Heart right ventricle (tissue), 16 donors: ENCODE results near the gene KRTAP4-7. TPM values are rescaled to one million over a fixed set of nuclear protein-coding genes. Genes with fewer than 3 reads are reported as not detected.

ENCODE experiments used
- ATAC-seq, 8 donors: fragments of 200-7000 bp; cut with Tn5 transposase; one replicate each; pipeline ENCODE4 v1.9.1; 2020; ENCODE audit warnings: mild to moderate bottlenecking in 8 of 8, moderate library complexity in 8 of 8, moderate number of reproducible peaks in 1 of 8
- DNase-seq, 2 donors: peaks; one replicate each; pipeline ENCODE4 v3.0.0-alpha.2; 2020
- H3K27ac ChIP-seq, 10 donors: fragments of 200-600 bp; sonication (generic) in 2 of 10; one replicate each; pipeline versions ENCODE4 v1.5.0 to v1.8.0; 2020 to 2022; ENCODE audit warnings: mild to moderate bottlenecking in 3 of 10
- H3K27me3 ChIP-seq, 7 donors: fragments of 200-600 bp; one replicate each; pipeline ENCODE4 v1.8.0; 2021 to 2022; ENCODE audit warnings: mild to moderate bottlenecking in 2 of 7
- H3K36me3 ChIP-seq, 9 donors: fragments of 200-600 bp; sonication (generic) in 1 of 9; one replicate each; pipeline versions ENCODE4 v1.5.0 to v1.8.0; 2020 to 2022; ENCODE audit warnings: mild to moderate bottlenecking in 2 of 9
- H3K4me1 ChIP-seq, 9 donors: fragments of 200-600 bp; sonication (generic) in 1 of 9; one replicate each; pipeline versions ENCODE4 v1.5.0 to v1.8.0; 2020 to 2022; ENCODE audit warnings: mild to moderate bottlenecking in 4 of 9
- H3K4me3 ChIP-seq, 10 donors: fragments of 200-600 bp; sonication (generic) in 2 of 10; one replicate each; pipeline versions ENCODE4 v1.5.0 to v1.8.0; 2020 to 2022; ENCODE audit warnings: mild to moderate bottlenecking in 7 of 10, moderate library complexity in 2 of 10
- H3K9me3 ChIP-seq, 11 donors: fragments of 200-600 bp in 10 of 11; sonication (generic) in 2 of 11; one replicate each; pipeline versions ENCODE4 v1.5.0 to v1.8.0; 2013 to 2022; ENCODE audit warnings: mild to moderate bottlenecking in 2 of 11, control low read depth in 1 of 11, moderate library complexity in 1 of 11
- WGBS, 2 donors: extraction: QIAGEN DNeasy Blood & Tissue Kit; methylation state at CpG; one replicate each; pipeline ENCODE4 v1.1.7; 2013; ENCODE audit warnings: inconsistent platforms in 1 of 2; 5-methylcytosine and 5-hydroxymethylcytosine counted together
- intact Hi-C, 10 donors: fragments of 100-400 bp; cut with DNase I; formaldehyde crosslinking; loops; one replicate each; pipeline versions ENCODE4 v1.11.1 to v1.14.2; 2022
- polyA plus RNA-seq, 2 donors: library from polyadenylated mRNA; stranded (reverse); fragments of 200-250 nt; gene quantifications; one replicate each; pipeline ENCODE4 v1.2.3, GENCODE V29; 2013
- total RNA-seq, 10 donors: library from RNA; stranded (reverse); fragmentation: NEBNext Ultra II Directional in 3 of 10; extraction: Animal tissue kit (Norgen Biotek cat#: 25700) in 3 of 10; gene quantifications; one replicate each; pipeline versions ENCODE4 v1.2.1 to v1.2.4, GENCODE V29; 2021 to 2023
- TF ChIP-seq, protein P1 (sequence below), 9 donors: fragments of 200-600 bp; sonication (generic) in 2 of 9; IDR thresholded peaks; one replicate each; pipeline versions ENCODE4 v1.5.0 to v1.8.0; 2021 to 2022; ENCODE audit warnings: antibody characterized with exemption in 9 of 9, mild to moderate bottlenecking in 5 of 9, moderate library complexity in 1 of 9
- donor health status: Arrhythmogenic right ventricular cardiomyopathy.
- donor health status: ischemic (EF 13 %, LVEDD 7.1; RV severe dilation, severe dysfunction).
- donor health status: healthy with polysubstance abuse.
- donor health status: DM: no; HTN: yes; CAD: no.
- donor health status: DM: no; HTN: no; CAD: no.
- donor health status: ischemic (EF 25% LVEDD 6.9; RV normal size, moderate dysfunction).
- donor health status: ischemic (EF 25% LVEDD 5.7; RV mildly dilated, moderate dysfunction).
- donor health status: healthy.
- donor health status: DM: yes; HTN: yes; CAD: no.
- donor health status: Ischemic cardiomyopathy.
- donor health status: ischemic (EF 35%, LVEDD 5.7; RV mildly dilated, moderate dysfunction).
- donor health status: nonischemic (EF 11% LVEDD 7.7; RV severe dilation, severe dysfunction).
- donor health status: DM: yes; HTN: yes; CAD: no.
- donor health status: PGD.
- donor health status: ischemic (EF 29% LVEDD 5.4; RV normal size, mild dysfunction).
- donor health status: nonischemic (EF 23%, LVEDD 6.1; RV moderate dilation, normal function).

Gene KRTAP4-7
- total and polyA plus RNA-seq, 12 donors = not detected

DNA sequence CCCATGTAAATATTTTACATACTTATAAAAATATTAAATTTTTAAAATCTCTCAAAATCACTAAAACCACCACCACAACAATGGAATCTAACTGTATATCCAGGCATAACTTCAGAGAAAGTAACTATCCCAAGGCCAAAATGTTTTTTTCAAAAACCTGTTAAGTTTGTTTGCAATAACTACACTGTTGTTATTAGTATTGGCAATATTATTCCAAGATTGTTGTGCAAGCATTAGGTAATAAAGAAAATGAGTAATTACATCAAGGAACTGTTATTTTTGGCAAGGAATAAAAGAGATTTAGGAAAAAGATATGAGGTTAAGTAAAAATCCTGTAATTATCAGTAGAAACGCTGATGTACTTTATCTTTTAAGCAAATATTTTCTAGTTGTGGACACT lies 43.4 kb downstream of the KRTAP4-7 start:
- TF ChIP-seq, protein P1, sequence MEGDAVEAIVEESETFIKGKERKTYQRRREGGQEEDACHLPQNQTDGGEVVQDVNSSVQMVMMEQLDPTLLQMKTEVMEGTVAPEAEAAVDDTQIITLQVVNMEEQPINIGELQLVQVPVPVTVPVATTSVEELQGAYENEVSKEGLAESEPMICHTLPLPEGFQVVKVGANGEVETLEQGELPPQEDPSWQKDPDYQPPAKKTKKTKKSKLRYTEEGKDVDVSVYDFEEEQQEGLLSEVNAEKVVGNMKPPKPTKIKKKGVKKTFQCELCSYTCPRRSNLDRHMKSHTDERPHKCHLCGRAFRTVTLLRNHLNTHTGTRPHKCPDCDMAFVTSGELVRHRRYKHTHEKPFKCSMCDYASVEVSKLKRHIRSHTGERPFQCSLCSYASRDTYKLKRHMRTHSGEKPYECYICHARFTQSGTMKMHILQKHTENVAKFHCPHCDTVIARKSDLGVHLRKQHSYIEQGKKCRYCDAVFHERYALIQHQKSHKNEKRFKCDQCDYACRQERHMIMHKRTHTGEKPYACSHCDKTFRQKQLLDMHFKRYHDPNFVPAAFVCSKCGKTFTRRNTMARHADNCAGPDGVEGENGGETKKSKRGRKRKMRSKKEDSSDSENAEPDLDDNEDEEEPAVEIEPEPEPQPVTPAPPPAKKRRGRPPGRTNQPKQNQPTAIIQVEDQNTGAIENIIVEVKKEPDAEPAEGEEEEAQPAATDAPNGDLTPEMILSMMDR (IDR thresholded peaks at IDR 0.05) = no peak
- WGBS, 2 donors = 53 to 61% methylated on average over 1 of the region's 1 CpG
- H3K4me3 ChIP-seq = no peak overlapping the region
- no peak overlapping the region for H3K27ac ChIP-seq
- no peaks in the 10 kb centered on the region for H3K4me1 ChIP-seq
- H3K36me3 ChIP-seq = no peaks in the 10 kb centered on the region
- ATAC-seq (no peak), DNase-seq (no peak)
- intact Hi-C loops = loop anchor here in 1 of 10 donors (10.0 kb wide), 1 partner anchor 57 kb away; the partner anchor contains the start of genes KRTAP4-1 and KRTAP9-1
- H3K9me3 ChIP-seq = peaks cover 0 to 6% (median 0%) of the 10 kb centered on the region in 11 donors
- peaks cover 0 to 22% (median under 1%) of the 10 kb centered on the region in 7 donors for H3K27me3 ChIP-seq

DNA sequence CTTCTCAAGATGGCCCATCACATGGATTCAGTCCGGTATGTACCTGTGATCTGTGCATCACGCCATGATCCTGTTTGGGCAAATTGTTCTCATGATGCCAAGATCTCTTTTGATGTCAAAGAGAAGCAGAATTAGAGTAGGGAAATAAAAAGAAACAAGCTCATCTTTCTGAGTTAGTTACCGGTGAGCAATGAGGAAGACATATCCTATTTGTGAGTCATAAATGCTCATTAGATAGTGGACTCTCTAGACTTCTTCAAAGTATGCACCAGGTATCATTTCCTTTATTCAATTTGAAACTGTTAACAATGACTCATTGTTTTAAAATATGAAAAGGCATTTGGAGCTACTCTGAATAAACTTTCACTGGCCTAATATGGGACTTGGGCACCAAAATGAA lies 48.0 kb downstream of the KRTAP4-7 start:
- ATAC-seq = no peak
- 85% methylated on average over 3 of the region's 3 CpGs for WGBS, 2 donors
- DNase-seq = no peak
- H3K4me1 ChIP-seq = no peaks in the 10 kb centered on the region
- peaks cover 0 to 8% (median 3%) of the 10 kb centered on the region in 11 donors for H3K9me3 ChIP-seq
- H3K4me3 ChIP-seq = no peak overlapping the region
- H3K27ac ChIP-seq = no peak overlapping the region
- H3K27me3 ChIP-seq = peaks cover 0 to 14% (median 3%) of the 10 kb centered on the region in 7 donors
- intact Hi-C loops = no loop called here
- TF ChIP-seq, protein P1 (IDR thresholded peaks at IDR 0.05) = no peak
- H3K36me3 ChIP-seq = no peaks in the 10 kb centered on the region

DNA sequence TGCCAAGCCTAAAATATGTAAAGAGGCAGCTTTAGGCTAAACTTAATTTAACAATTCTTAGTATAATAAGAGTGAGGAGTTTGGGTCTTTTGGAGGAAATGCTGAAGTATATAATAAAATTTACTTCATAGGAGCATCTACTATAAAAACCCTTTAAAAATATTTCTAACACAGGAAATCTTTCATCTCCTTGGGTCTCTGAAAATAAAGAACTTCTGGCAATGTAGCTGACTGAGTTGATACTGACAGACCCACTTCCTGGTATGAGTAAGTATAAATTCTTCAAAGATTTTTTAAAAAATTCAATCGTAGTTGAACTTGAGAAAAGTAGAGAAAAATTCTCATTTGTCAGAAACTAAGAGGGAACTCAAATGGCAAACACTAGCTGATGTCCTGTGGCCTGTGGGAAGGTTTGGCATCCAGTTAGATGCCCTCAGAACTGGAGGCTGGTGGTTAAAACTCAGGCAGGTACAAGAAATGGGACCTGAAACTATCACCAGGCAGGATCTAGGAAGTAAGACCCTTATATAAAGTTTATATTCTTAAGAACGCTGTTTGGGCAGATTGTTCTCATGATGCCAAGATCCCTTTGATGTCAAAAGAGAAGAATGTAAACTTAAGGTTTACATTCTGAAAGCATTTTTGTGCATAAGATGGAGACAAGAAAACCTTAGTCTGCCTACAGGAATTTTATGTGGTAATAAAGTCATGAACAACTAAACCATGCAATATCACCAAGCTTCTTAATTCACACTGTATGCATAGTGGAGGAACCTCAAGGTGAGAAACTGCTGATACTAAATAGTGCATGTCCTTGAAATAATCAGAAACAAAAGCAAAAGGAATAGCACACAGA lies 50.2 kb downstream of the KRTAP4-7 start:
- no peak for DNase-seq
- Histone ChIP-seq H3K27me3 (peaks cover 0 to 11% (median 3%) of the 10 kb centered on the region in 7 donors), H3K4me3 (no peak overlapping the region), H3K9me3 (peaks cover 0 to 14% (median 4%) of the 10 kb centered on the region in 11 donors), H3K4me1 (no peaks in the 10 kb centered on the region), H3K27ac (no peak overlapping the region), H3K36me3 (no peaks in the 10 kb centered on the region)
- 70 to 72% methylated on average over 2 of the region's 2 CpGs for WGBS, 2 donors
- intact Hi-C loops = no loop called here
- TF ChIP-seq, protein P1 (IDR thresholded peaks at IDR 0.05) = no peak
- ATAC-seq = no peak

Other genes starting within 250 kb of the KRTAP4-7 start
Only the 30 nearest of the 38 such genes appear.
- under 1 TPM in 3 of 10 donors, not detected in 7; 0.19 to 0.25 (median 0.23) TPM for gene KRT23, start 146.5 kb upstream of the KRTAP4-7 start, total RNA-seq
- under 1 TPM in 1 of 2 donors, not detected in 1; 0.01 TPM for gene KRT23, start 146.5 kb upstream of the KRTAP4-7 start, polyA plus RNA-seq
- not detected for gene KRT39, start 117.2 kb upstream of the KRTAP4-7 start, total RNA-seq
- gene KRT39, start 117.2 kb upstream of the KRTAP4-7 start, polyA plus RNA-seq = not detected
- gene KRT40, start 99.8 kb upstream of the KRTAP4-7 start, total RNA-seq = not detected
- gene KRT40, start 99.8 kb upstream of the KRTAP4-7 start, polyA plus RNA-seq = not detected
- not detected for gene KRTAP3-3, start 90.0 kb upstream of the KRTAP4-7 start, total RNA-seq
- not detected for gene KRTAP3-3, start 90.0 kb upstream of the KRTAP4-7 start, polyA plus RNA-seq
- gene KRTAP3-2, start 84.2 kb upstream of the KRTAP4-7 start, total RNA-seq = not detected
- not detected for gene KRTAP3-2, start 84.2 kb upstream of the KRTAP4-7 start, polyA plus RNA-seq
- gene KRTAP3-1, start 75.0 kb upstream of the KRTAP4-7 start, total RNA-seq = not detected
- gene KRTAP3-1, start 75.0 kb upstream of the KRTAP4-7 start, polyA plus RNA-seq = not detected
- gene KRTAP1-5, start 56.9 kb upstream of the KRTAP4-7 start, total RNA-seq = not detected
- not detected for gene KRTAP1-5, start 56.9 kb upstream of the KRTAP4-7 start, polyA plus RNA-seq
- not detected for gene KRTAP1-4, start 54.0 kb upstream of the KRTAP4-7 start, total RNA-seq
- gene KRTAP1-4, start 54.0 kb upstream of the KRTAP4-7 start, polyA plus RNA-seq = not detected
- gene KRTAP1-3, start 49.3 kb upstream of the KRTAP4-7 start, total RNA-seq = not detected
- not detected for gene KRTAP1-3, start 49.3 kb upstream of the KRTAP4-7 start, polyA plus RNA-seq
- gene KRTAP1-1, start 42.7 kb upstream of the KRTAP4-7 start, total RNA-seq = not detected
- not detected for gene KRTAP1-1, start 42.7 kb upstream of the KRTAP4-7 start, polyA plus RNA-seq
- not detected for gene KRTAP2-1, start 36.8 kb upstream of the KRTAP4-7 start, total RNA-seq
- gene KRTAP2-1, start 36.8 kb upstream of the KRTAP4-7 start, polyA plus RNA-seq = not detected
- not detected for gene KRTAP2-2, start 28.9 kb upstream of the KRTAP4-7 start, total RNA-seq
- gene KRTAP2-2, start 28.9 kb upstream of the KRTAP4-7 start, polyA plus RNA-seq = not detected
- not detected for gene KRTAP2-3, start 24.0 kb upstream of the KRTAP4-7 start, total RNA-seq
- not detected for gene KRTAP2-3, start 24.0 kb upstream of the KRTAP4-7 start, polyA plus RNA-seq
- not detected for gene KRTAP2-4, start 18.3 kb upstream of the KRTAP4-7 start, total RNA-seq
- not detected for gene KRTAP2-4, start 18.3 kb upstream of the KRTAP4-7 start, polyA plus RNA-seq
- not detected for gene KRTAP4-8, start 14.0 kb downstream of the KRTAP4-7 start, total RNA-seq
- gene KRTAP4-8, start 14.0 kb downstream of the KRTAP4-7 start, polyA plus RNA-seq = not detected
- not detected for gene KRTAP4-16, start 18.1 kb downstream of the KRTAP4-7 start, total RNA-seq
- not detected for gene KRTAP4-16, start 18.1 kb downstream of the KRTAP4-7 start, polyA plus RNA-seq
- not detected for gene KRTAP4-9, start 21.2 kb downstream of the KRTAP4-7 start, total RNA-seq
- gene KRTAP4-9, start 21.2 kb downstream of the KRTAP4-7 start, polyA plus RNA-seq = not detected
- not detected for gene KRTAP4-11, start 34.2 kb downstream of the KRTAP4-7 start, total RNA-seq
- gene KRTAP4-11, start 34.2 kb downstream of the KRTAP4-7 start, polyA plus RNA-seq = not detected
- not detected for gene KRTAP4-12, start 40.0 kb downstream of the KRTAP4-7 start, total RNA-seq
- gene KRTAP4-12, start 40.0 kb downstream of the KRTAP4-7 start, polyA plus RNA-seq = not detected
- not detected for gene KRTAP4-6, start 56.4 kb downstream of the KRTAP4-7 start, total RNA-seq
- not detected for gene KRTAP4-6, start 56.4 kb downstream of the KRTAP4-7 start, polyA plus RNA-seq
- not detected for gene KRTAP4-5, start 65.7 kb downstream of the KRTAP4-7 start, total RNA-seq
- gene KRTAP4-5, start 65.7 kb downstream of the KRTAP4-7 start, polyA plus RNA-seq = not detected
- gene KRTAP4-4, start 76.6 kb downstream of the KRTAP4-7 start, total RNA-seq = not detected
- not detected for gene KRTAP4-4, start 76.6 kb downstream of the KRTAP4-7 start, polyA plus RNA-seq
- gene KRTAP4-3, start 84.1 kb downstream of the KRTAP4-7 start, total RNA-seq = not detected
- not detected for gene KRTAP4-3, start 84.1 kb downstream of the KRTAP4-7 start, polyA plus RNA-seq
- gene KRTAP4-2, start 94.1 kb downstream of the KRTAP4-7 start, total RNA-seq = not detected
- gene KRTAP4-2, start 94.1 kb downstream of the KRTAP4-7 start, polyA plus RNA-seq = not detected
- not detected for gene KRTAP4-1, start 100.8 kb downstream of the KRTAP4-7 start, total RNA-seq
- not detected for gene KRTAP4-1, start 100.8 kb downstream of the KRTAP4-7 start, polyA plus RNA-seq
- not detected for gene KRTAP9-1, start 105.7 kb downstream of the KRTAP4-7 start, total RNA-seq
- gene KRTAP9-1, start 105.7 kb downstream of the KRTAP4-7 start, polyA plus RNA-seq = not detected
- not detected for gene KRTAP9-2, start 142.5 kb downstream of the KRTAP4-7 start, total RNA-seq
- gene KRTAP9-2, start 142.5 kb downstream of the KRTAP4-7 start, polyA plus RNA-seq = not detected
- gene KRTAP9-3, start 148.3 kb downstream of the KRTAP4-7 start, total RNA-seq = not detected
- gene KRTAP9-3, start 148.3 kb downstream of the KRTAP4-7 start, polyA plus RNA-seq = not detected
- gene KRTAP9-8, start 153.8 kb downstream of the KRTAP4-7 start, total RNA-seq = not detected
- not detected for gene KRTAP9-8, start 153.8 kb downstream of the KRTAP4-7 start, polyA plus RNA-seq
- not detected for gene KRTAP9-4, start 165.5 kb downstream of the KRTAP4-7 start, total RNA-seq
- not detected for gene KRTAP9-4, start 165.5 kb downstream of the KRTAP4-7 start, polyA plus RNA-seq